Right ventricle myocardium superior (tissue), 1 donor: ENCODE results near the gene CEP44. TPM values are rescaled to one million over a fixed set of nuclear protein-coding genes. Genes with fewer than 3 reads are reported as not detected.
"Not testable (repeated sequence)": the region's sequence is repeated elsewhere in the genome, so short reads cannot be mapped to it uniquely, and the experiment has no call there.

ENCODE experiments used
- ATAC-seq: fragments of 200-7000 bp; cut with Tn5 transposase; one replicate; pipeline ENCODE4 v1.9.1; 2020; ENCODE audit warnings: mild to moderate bottlenecking; ENCODE audit not compliant: poor library complexity
- DNase-seq: peaks from one replicate; pipeline ENCODE4 v3.0.0-alpha.2; 2020
- intact Hi-C: fragments of 100-400 bp; cut with DNase I; formaldehyde crosslinking; loops from one replicate; pipeline ENCODE4 v1.11.2; 2022
- long read RNA-seq: library from polyadenylated mRNA; unstranded; transcript quantifications from one replicate; pipeline ENCODE4 v2.0.0, GENCODE V29; 2021
- total RNA-seq: library from RNA; stranded (reverse); fragmentation: NEBNext Ultra II Directional; extraction: Animal tissue kit (Norgen Biotek cat#: 25700); gene quantifications from one replicate; pipeline ENCODE4 v1.2.1, GENCODE V29; 2021
- donor health status: DM: no; HTN: yes; CAD: no; lungs with severe emphysema.

Gene CEP44, protein sequence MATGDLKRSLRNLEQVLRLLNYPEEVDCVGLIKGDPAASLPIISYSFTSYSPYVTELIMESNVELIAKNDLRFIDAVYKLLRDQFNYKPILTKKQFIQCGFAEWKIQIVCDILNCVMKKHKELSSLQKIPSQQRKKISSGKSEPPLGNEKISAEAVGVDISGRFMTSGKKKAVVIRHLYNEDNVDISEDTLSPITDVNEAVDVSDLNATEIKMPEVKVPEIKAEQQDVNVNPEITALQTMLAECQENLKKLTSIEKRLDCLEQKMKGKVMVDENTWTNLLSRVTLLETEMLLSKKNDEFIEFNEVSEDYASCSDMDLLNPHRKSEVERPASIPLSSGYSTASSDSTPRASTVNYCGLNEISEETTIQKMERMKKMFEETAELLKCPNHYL
- total RNA-seq = 9.3 TPM
- long read RNA-seq, full-length matches to known transcripts = 2 of 15 reads
- long read RNA-seq, partial matches to known transcripts = 2 of 15 reads
- long read RNA-seq, other reads (novel, unspliced or antisense) = 11 of 15 reads

DNA sequence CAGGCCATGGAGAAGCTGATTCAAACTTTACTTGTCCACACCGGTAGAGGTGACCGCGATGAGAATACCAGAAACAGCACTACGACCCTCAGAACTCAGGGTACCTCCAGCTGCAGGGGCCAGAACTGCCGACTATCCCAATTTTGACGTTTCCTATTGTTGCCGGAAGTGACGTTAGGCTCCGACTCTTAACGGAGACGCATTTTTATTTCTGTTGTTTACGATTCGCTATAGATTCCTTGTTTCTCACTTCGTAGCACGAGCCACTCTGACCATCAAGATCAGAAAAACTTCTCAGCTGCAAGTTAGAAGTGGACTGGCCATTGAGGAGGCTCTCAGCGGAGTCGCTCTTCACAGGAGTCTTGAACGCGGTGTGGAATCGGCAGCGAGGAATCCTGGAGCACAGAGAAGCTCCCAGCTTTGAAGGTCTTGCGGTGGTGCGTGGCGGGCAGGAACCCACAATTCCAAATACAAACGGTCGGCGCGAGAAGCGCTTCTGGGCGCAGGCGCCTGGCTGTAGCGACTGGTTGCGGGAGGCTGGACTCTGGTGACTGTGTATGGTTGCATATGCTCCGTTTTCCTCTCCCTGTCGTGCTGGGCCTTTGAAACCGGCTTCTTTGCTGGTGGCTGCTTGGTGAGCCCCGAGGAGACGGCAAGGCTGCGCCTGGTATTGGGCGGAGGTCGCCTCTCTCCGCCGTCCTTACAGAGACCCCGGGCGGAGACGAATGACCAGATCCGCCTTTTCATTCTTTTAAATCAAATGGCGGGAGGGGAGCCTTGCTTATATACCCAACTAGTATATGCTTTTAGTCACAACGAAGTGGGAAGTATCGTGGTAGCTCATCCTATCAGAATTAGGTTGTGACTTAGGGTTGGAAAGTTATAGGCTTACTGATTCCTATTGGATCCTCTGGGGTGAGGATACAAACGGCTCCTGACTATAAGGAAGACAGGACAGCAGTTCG lies at the start of gene CEP44, which contains the start of gene FBXO8:
TSS of gene CEP44 (plus strand) at position 405 of the 965 bp plus-strand sequence. CDS start 15,211 bp downstream, outside the sequence.
TSS of gene FBXO8 (minus strand) at position 161 of the 965 bp plus-strand sequence. CDS start 20,575 bp downstream, outside the sequence.
- intact Hi-C loops = no loop called here
- ATAC-seq (peak; percentile 92), DNase-seq (peak; percentile 78)

DNA sequence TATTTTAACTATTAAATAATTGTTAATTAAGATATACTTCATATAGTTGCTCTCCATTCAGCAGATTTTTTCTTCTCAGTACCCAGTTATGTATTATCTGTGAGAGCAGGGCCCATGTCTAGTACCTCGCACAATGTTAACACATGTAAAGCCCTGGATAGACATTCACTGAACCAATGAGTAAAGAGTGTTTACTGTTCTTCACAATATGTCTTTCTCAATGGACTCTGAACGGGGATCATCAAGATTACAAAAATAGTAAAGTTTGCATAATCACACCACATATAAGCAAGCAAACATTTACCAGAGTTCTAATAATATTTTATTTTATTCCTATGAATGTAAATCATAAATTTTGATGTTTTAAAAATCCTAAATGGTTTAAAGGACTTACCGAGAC lies 47.4 kb upstream of the CEP44 start:
- ATAC-seq = no peak
- intact Hi-C loops = no loop called here
- no peak for DNase-seq

DNA sequence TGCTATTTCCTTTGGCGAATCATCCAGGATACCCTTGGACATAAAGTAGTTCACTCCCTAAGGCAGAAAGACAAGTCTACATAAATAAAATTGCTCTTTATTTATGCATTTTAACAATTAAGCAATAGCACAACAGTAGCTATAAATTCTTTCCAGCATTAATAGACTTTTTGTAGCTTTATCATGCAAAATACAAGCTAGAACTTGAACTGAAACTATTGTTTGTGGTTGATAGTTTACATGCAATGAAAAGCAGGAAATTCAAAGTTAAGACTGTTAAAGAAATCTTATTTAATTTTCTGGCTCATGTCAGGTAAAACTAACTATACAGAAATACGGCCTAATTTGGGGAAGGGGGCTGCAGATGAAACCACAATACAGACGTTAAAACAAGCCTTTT lies 42.5 kb upstream of the CEP44 start:
- DNase-seq (no peak), ATAC-seq (no peak)
- intact Hi-C loops = no loop called here

DNA sequence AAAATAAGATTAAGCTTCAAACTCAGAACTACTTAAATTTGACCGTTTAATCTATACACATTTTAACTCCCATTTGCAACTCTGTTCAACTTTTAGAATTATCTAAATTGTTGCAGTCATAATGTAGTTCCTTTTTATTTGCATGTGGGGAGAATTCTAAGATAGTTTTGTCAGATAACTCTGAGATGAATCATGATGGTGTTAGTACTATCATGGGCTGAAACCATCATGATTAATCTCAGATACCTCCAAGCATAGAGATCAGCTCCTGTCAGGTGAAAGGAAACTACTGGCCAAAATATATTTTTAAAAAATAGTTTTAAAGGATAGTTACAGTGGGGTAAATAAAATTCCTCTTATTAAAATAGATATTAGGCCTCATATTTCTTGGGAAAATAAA lies 39.3 kb upstream of the CEP44 start:
- ATAC-seq (no peak), DNase-seq (no peak)
- intact Hi-C loops = no loop called here

DNA sequence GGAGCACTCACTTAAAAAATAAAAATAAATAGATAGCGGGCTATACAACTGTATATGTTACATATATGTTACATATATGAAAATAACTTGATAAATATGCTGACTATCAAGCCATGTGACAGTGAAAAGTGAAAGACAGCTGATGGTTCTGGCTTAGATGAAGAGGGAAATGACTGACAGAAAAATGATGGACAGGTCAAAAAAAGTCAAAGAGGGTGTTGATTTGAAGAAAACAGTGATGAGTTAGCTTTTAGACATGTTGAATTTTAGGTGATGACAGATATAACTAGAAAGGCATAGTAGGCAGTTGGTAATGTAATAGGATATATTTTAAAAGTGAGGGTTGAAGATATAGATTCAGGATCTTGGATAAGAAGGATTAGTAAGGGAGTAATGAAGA lies 38.0 kb upstream of the CEP44 start:
- DNase-seq (no peak), ATAC-seq (no peak)
- intact Hi-C loops = no loop called here

DNA sequence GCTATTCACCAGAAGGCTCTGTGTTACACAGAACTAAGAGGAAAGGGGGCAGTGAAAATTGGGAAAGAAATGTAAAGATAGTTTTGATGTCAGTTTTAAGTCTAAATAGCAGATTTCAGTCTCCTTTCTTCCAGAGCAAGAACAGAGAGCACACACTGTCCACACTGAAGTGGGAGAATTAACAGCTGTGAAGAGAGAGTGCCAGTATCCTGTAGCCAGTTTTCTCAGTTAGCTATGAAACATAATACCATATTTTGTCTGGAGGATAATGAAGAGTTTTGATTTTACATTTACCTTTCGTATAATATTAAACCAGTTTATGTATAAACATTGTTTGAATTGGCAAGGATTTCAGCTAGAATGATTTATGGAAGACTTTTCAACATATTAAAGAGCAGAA lies 35.3 kb upstream of the CEP44 start:
- intact Hi-C loops = no loop called here
- ATAC-seq (peak; percentile 72), DNase-seq (no peak)

DNA sequence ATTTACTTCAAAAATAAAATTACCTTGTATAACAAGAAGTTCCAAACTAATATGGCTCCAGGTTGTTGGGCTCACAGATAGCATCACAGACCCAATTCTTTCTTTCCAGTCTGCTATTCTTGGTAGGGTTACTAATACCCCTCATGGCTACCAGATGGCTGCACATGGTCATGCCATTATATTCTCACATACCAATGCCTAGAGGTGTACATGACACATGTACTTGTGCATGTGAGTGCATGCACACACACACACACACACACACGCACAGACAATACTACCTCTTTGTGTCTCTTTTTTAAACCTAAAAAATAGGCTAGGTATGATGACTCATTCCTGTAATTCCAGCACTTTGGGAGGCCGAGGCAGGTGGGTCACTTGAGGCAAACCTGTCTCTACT lies 31.3 kb upstream of the CEP44 start:
- DNase-seq (no peak), ATAC-seq (no peak)
- intact Hi-C loops = no loop called here

DNA sequence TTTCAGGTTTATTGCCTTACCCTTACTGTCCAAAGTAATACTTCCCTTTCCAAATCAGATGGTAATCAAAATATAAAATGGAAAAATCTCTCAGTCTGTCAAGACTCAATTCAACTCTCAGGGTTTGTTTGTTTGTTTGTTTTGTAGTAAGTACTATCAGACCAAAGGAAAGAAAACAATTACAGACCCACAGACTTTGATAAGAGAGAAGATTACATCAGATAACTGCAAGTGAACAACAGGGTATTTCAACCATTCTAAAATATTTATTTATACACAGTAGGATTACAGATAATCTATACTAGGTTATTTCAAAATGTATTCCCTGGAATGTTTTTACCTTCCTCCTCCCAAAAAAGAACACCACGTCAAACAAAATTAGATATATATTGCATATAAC lies 29.1 kb upstream of the CEP44 start:
- DNase-seq = no peak
- intact Hi-C loops = no loop called here
- ATAC-seq = no peak

DNA sequence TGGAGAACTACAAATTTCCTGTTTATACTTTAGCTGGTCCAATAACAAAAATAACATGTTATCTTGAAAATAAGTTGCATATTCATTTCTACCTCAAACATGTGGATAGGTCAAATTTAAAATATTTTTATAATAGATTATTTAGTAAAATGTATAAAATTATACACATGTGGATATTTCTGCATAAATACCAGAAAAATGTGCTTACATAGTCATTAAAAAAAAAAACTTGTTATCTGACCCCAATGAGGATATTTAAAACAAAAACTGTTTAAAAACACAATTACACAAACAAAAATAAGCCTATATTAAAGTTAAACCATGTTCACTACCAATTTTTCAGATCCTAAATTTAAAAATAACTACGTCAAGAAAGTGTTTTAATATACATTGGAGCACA lies 28.3 kb upstream of the CEP44 start:
- ATAC-seq (no peak), DNase-seq (no peak)
- intact Hi-C loops = no loop called here

DNA sequence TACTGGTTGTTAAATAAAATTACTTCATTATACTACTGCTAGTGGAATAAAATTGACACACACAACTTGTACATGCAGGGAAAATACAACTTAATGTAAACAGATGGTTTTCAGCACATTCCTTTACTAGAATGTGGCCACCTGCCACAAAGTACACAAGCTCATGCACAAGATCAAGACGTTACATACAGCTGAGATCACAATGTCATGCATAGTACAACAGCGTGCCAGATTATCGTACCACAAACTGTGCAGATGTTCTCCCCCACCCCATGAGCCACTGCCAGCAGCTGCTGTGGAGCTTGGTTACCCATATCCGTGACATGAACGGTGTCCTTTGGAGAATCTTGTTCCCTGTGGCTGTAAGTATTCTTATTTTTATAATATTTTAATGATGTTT lies 27.9 kb upstream of the CEP44 start:
- intact Hi-C loops = no loop called here
- ATAC-seq = no peak

DNA sequence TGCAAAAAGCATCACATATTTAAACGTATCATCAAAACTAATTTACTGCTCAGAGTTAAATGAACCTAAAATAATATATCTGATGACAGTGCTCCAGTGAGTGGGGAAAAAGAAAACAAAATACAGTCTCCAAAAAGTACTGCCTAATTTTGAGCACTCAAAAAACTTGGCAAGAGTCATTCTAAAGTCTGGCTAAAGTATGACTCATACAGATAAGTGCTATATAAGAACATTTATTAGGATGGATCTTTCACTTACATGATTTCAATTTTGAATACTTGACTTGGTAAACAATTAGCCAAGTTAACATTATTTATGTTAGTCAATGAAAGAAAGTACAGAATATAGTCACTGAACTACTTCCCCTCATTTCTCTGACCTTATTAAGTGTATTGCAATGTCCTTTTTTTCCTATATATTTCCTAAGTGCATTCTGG lies 27.4 kb upstream of the CEP44 start:
- DNase-seq (no peak), ATAC-seq (peak; percentile 48)
- intact Hi-C loops = no loop called here

More for the DNA sequence above, 27.9 kb upstream of the CEP44 start:
- DNase-seq = no peak

DNA sequence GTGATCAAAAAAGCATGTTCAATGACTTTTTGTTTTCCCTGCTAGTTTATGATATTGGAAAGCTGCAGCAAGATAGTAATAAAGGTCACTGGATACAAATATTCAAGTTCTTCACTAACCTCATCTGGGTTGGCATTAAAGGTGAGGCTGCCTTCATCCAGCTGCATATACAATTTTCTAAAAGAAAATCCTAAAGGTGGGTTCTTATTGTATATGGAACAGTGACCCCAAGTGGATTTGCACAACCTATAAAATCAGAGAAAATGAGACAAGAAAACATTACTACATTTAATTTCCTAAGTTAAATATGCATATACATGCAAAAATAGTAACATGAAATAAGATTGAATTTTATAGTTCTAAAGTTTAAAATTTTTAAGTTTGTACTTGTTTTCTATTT lies 24.1 kb upstream of the CEP44 start:
- ATAC-seq = no peak
- intact Hi-C loops = no loop called here
- DNase-seq = no peak

DNA sequence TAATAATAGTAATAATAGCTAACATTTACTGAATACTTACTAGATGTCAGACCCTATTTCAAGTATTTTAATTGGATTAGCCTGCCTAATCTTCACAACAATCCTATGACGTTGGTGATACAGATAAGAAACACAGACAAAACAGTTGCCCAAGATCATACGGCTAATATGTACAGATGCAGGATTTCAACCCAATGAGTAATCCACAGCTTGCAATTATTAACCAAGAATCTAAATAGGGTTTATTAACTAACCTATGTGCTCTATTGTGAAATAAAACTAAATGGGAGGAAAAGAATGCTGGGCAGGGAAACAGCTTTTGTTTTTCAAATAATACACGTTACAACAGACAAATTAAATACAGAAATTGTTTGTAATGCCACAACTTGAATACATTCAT lies 23.6 kb upstream of the CEP44 start:
- intact Hi-C loops = no loop called here
- no peak for ATAC-seq

DNA sequence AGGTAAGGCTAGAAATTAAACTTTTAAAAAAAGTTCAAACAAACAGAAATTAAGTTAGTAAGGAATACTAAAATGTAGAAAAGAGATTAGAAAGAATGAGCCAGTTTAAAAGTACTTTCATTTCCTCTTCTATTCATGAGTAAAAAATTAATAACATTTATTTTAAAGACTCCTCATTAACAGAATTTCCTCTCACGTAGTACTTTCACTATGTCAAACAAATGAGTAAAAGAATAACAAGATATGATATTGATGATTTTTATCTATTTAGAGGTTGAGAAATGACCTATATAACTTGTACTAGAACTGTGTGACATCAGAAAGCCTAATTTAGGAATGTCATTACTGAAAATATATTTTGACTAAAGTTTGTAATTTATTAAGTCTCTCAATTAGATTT lies 22.3 kb upstream of the CEP44 start:
- intact Hi-C loops, DNase-seq, ATAC-seq: not testable (repeated sequence)

More for the DNA sequence above, 23.6 kb upstream of the CEP44 start:
- no peak for DNase-seq

DNA sequence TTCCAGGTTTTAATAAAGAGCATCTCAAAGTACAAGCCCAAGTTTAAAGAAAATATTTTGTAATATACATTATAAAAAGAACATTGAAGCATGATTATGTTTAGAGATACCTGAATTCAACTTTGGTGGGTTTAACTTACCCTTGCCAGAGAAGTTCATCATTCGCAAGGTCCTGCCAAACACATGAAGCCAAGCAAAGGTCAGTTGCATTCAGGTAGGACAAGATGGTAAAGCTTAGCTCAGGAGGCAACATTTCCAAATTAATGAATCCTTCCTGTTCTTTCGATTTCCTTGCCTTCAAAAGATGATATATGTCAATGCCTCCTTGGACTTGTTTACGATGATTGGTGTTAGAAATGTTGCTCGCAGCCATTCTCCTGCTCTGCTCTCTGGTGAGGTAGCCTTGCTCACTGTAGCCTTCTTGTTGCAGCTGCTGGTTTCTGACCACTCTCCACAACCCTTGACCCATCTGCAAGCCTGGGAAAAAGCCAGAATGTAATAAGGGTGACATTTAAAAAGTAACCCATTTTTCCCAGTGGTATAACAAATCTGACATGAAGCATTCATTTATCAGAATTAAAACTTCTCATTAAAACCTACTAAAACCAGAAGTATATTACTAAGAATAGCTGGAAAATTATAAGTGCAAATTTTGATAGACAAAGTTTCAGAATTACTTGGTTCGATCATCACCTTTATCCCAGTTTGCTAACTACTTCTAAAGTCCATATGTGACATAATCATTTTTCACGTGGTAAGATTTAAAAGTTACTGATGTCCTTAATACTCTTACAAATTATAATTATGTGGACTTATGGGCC lies 20.9 kb upstream of the CEP44 start:
- intact Hi-C loops = no loop called here
- DNase-seq (no peak), ATAC-seq (peak; percentile 55)

DNA sequence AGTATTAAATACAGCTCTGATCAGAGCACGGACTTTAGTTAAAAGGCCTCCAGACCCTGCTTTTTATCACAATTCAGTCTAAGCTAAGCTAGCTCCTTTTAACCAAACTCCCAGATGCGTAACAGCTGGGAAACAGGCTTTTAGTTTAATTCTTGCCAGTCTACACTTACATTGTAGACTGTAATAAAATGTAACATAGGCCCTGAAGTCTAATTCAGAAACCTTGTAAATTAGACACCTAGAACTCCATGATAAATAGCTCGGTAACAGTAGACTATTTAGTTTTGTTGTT lies 20.3 kb upstream of the CEP44 start:
- intact Hi-C loops = no loop called here
- DNase-seq (no peak), ATAC-seq (no peak)

DNA sequence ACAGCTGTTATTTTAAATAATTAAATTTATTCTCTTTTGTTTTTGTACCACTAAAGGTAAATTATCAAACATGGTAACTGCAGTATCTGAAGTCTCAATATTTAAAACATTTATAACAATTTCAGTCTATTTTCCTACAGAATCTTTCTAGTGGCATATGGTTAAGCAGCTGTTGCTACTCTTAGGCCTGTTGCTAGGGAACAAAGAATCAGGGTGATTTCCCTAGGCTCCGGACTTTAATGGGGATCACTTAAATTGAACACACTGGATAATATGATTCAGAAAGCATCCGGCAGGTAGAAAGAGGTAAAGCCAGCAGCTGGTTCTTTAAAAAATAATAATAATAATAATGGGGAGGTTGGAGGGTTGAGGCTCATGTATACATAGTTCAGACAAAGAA lies 17.8 kb upstream of the CEP44 start:
- ATAC-seq = no peak
- no peak for DNase-seq
- intact Hi-C loops = no loop called here

DNA sequence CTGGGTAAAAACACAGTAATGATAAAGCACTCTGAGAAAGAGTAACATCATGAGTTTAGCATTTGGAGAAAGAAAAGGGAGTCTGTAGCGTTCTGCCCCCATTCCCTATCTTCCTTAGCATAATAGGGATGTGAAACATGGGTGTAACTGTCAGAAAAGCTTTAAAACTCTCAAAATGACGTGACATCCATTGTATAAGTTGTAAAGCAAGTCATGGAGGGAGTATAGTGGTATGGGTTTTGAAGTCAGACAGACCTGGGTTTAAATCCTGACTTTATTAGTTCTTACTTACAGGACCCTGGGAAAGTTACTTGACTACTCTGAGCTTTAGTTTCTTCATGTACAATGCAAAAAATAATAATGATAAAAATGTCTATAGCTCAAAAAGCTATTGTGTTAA lies 17.3 kb upstream of the CEP44 start:
- no peak for DNase-seq
- intact Hi-C loops = no loop called here
- no peak for ATAC-seq

DNA sequence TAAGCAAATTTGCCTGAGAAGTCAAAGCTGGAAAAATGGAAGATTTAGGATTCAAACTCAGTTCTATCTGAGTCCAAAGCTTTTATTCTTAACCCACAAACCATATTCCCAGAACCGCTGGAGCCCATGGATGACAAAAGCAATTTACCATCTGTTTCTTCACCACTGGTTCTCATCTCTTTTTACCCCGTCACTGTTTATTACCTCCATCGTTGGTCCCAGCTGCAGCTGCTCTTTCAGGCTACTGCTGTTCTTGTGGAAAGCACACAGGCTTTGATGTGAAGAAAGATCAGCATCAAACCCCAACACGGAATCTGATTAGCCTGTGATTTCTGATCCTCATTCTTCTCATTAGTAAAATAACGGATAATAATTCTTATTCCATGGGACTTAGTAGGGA lies 9.8 kb upstream of the CEP44 start:
- DNase-seq = no peak
- intact Hi-C loops = no loop called here
- ATAC-seq = no peak
